HG03457 (cell line): ENCODE data around the gene GDF3.
"Not testable (repeated sequence)": the region's sequence is repeated elsewhere in the genome, so short reads cannot be mapped to it uniquely, and the experiment has no call there.

Experiments
- ATAC-seq: cut with Tn5 transposase; IDR thresholded peaks from one replicate; pipeline ENCODE4 v1.9.1; 2021; ENCODE audit warnings: moderate number of reproducible peaks; ENCODE audit not compliant: unreplicated experiment

Gene GDF3

GRCh38 chr12:7668171-7668570 is 27.4 kb downstream of the GDF3 start:
- ATAC-seq, result no peak

GRCh38 chr12:7667125-7667524 is 28.4 kb downstream of the GDF3 start:
- ATAC-seq, result no peak

- ATAC-seq, result no peak
Observed at GRCh38 chr12:7666595-7666994, 29.0 kb downstream of the GDF3 start.

GRCh38 chr12:7661741-7662140 is 33.8 kb downstream of the GDF3 start:
- ATAC-seq, result no peak

GRCh38 chr12:7656121-7656520 is 39.5 kb downstream of the GDF3 start:
- ATAC-seq, result no peak

- ATAC-seq, result no peak
Observed at GRCh38 chr12:7650091-7650490, 45.5 kb downstream of the GDF3 start.

- no peak for ATAC-seq
Observed at GRCh38 chr12:7647071-7647470, 48.5 kb downstream of the GDF3 start.

GRCh38 chr12:7646178-7646475 is 49.4 kb downstream of the GDF3 start:
- ATAC-seq, result no peak

- no peak for ATAC-seq
Observed at GRCh38 chr12:7645395-7646177, 50.0 kb downstream of the GDF3 start.

GRCh38 chr12:7642876-7643309 is 52.7 kb downstream of the GDF3 start:
- no peak for ATAC-seq

- ATAC-seq, result no peak
Observed at GRCh38 chr12:7642287-7642686, 53.3 kb downstream of the GDF3 start.

- not testable (repeated sequence) for ATAC-seq
Observed at GRCh38 chr12:7640123-7640995, 55.2 kb downstream of the GDF3 start.
